GM12878 (cell line): Measurements from ENCODE around the gene GNPTG.

Experiments
- RAD21 ChIP-seq: IDR thresholded peaks from 2 replicates; pipeline ENCODE4 v1.6.1; 2011; ENCODE audit warnings: mild to moderate bottlenecking, low read depth, low read length, moderate library complexity; ENCODE audit not compliant: insufficient read depth
- YBX1 ChIP-seq: fragments of 450-650 bp; IDR thresholded peaks from 2 replicates; pipeline ENCODE4 v1.6.1; 2016; ENCODE audit warnings: antibody characterized with exemption
- YY1 ChIP-seq: IDR thresholded peaks from 2 replicates; pipeline ENCODE4 v1.6.1; 2011; ENCODE audit warnings: low read depth, mild to moderate bottlenecking, low read length
- TF ChIP-seq, protein P1 (sequence below), 3 experiments: IDR thresholded peaks in 2 of 3; conservative IDR thresholded peaks in 1 of 3; 2 replicates each; pipeline ENCODE4 v1.5.1; 2011; ENCODE audit warnings: low read depth in 3 of 3, low read length in 3 of 3, mild to moderate bottlenecking in 3 of 3, control low read depth in 2 of 3, moderate library complexity in 2 of 3, inconsistent platforms in 1 of 3, mixed read lengths in 1 of 3; ENCODE audit not compliant: control insufficient read depth in 2 of 3, insufficient read depth in 1 of 3; ENCODE audit errors: extremely low read depth in 1 of 3

DNA sequence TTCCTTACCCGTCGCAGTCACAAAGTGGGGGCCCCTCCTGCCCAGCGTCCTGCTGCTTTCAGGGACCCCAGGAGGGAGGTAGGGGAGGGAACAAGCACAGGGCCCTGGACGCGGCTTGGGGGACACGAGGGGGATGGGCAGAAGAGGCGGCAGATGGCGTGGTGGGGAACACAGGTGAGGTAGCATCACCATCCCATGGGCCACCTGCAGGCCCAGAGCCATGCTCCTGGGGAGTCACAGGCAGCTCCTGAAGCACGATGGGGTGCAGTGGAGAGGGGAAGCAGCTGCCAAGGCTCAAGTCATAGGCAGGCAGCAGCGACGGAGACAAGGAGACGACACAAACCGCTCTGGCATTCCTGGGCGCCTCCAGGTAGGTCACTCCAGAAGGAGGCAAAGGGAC is 52.0 kb downstream of the GNPTG start:
- TF ChIP-seq YBX1, result no peak
- TF ChIP-seq, protein P1, sequence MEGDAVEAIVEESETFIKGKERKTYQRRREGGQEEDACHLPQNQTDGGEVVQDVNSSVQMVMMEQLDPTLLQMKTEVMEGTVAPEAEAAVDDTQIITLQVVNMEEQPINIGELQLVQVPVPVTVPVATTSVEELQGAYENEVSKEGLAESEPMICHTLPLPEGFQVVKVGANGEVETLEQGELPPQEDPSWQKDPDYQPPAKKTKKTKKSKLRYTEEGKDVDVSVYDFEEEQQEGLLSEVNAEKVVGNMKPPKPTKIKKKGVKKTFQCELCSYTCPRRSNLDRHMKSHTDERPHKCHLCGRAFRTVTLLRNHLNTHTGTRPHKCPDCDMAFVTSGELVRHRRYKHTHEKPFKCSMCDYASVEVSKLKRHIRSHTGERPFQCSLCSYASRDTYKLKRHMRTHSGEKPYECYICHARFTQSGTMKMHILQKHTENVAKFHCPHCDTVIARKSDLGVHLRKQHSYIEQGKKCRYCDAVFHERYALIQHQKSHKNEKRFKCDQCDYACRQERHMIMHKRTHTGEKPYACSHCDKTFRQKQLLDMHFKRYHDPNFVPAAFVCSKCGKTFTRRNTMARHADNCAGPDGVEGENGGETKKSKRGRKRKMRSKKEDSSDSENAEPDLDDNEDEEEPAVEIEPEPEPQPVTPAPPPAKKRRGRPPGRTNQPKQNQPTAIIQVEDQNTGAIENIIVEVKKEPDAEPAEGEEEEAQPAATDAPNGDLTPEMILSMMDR (IDR thresholded peaks at IDR 0.05 in 2 of 3, conservative IDR thresholded peaks at IDR 0.05 in 1 of 3; ENCODE audit: control insufficient read depth in 2 of 3, extremely low read depth in 1 of 3, insufficient read depth in 1 of 3, low read depth in 3 of 3, low read length in 3 of 3), result no peak
- TF ChIP-seq RAD21, result no peak
- TF ChIP-seq YY1, result no peak
